MCF 10A (cell line): Measurements from ENCODE around the gene CCDC87. TPM values are rescaled to one million over a fixed set of nuclear protein-coding genes. Genes with fewer than 3 reads are reported as not detected.
"Not testable (repeated sequence)": the region's sequence is repeated elsewhere in the genome, so short reads cannot be mapped to it uniquely, and the experiment has no call there.

Experiments used
- BruUV-seq: library from RNA; stranded (reverse); fragments of 400-500 nt; replicated peaks from 2 replicates; lab custom pipeline; 2021; lab: Mats Ljungman, UMichigan
- CTCF ChIA-PET: fragments of 300-600 bp; sonication (Branson Sonifier 250); formaldehyde crosslinking; extraction: SDS; loops from one replicate; lab custom pipeline; 2021; ENCODE audit warnings: antibody characterized with exemption, inconsistent platforms; lab: Yijun Ruan, JAX
- POLR2A ChIA-PET: fragments of 300-600, 350-650 bp; sonication (Branson Sonifier 250); formaldehyde crosslinking; extraction: SDS; loops from one replicate; lab custom pipeline; 2020; ENCODE audit warnings: antibody characterized with exemption, inconsistent platforms; lab: Yijun Ruan, JAX
- DNase-seq: peaks from one replicate; pipeline ENCODE4 v3.0.0-alpha.2; 2018; ENCODE audit not compliant: unreplicated experiment
- H3K27ac Mint-ChIP-seq: one replicate; pipeline ENCODE4 v1.8.0; 2022; ENCODE audit warnings: mild to moderate bottlenecking, low read depth, mixed read lengths; ENCODE audit not compliant: unreplicated experiment
- H3K27me3 Mint-ChIP-seq: one replicate; pipeline ENCODE4 v1.8.0; 2022; ENCODE audit warnings: mixed read lengths; ENCODE audit not compliant: insufficient read depth, unreplicated experiment
- H3K36me3 Mint-ChIP-seq: one replicate; pipeline ENCODE4 v1.8.0; 2022; ENCODE audit warnings: mild to moderate bottlenecking, moderate library complexity, mixed read lengths; ENCODE audit not compliant: insufficient read depth, unreplicated experiment
- H3K4me1 Mint-ChIP-seq: one replicate; pipeline ENCODE4 v1.8.0; 2022; ENCODE audit warnings: mixed read lengths; ENCODE audit not compliant: insufficient read depth, unreplicated experiment
- H3K4me3 Mint-ChIP-seq: one replicate; pipeline ENCODE4 v1.8.0; 2022; ENCODE audit warnings: mild to moderate bottlenecking, moderate library complexity, mixed read lengths; ENCODE audit not compliant: unreplicated experiment
- H3K9me3 Mint-ChIP-seq: one replicate; pipeline ENCODE4 v1.8.0; 2022; ENCODE audit warnings: mixed read lengths; ENCODE audit not compliant: unreplicated experiment
- CTCF ChIP-seq: fragments of 200-600 bp; IDR thresholded peaks from one replicate; pipeline ENCODE4 v1.8.0; 2022; ENCODE audit warnings: antibody characterized with exemption, mild to moderate bottlenecking; ENCODE audit not compliant: unreplicated experiment
- intact Hi-C: fragments of 100-400 bp; cut with micrococcal nuclease; formaldehyde crosslinking; loops from 2 replicates; pipeline ENCODE4 v1.14.1; 2022
- total RNA-seq: library from RNA; stranded (reverse); gene quantifications from 2 replicates; pipeline ENCODE4 v1.2.3, GENCODE V29; 2022

CCDC87 gene
- total RNA-seq, 1 experiment from 2014 or later: not detected

GRCh38 chr11:66546966-66547661, 45.7 kb downstream of the CCDC87 start:
- no TSS peak for BruUV-seq
- peaks cover 15% of the 10 kb centered on the region for H3K27me3 Mint-ChIP-seq
- intact Hi-C loops: loop anchor here (1.0 kb wide), 1 partner anchor 131 kb away; no protein-coding TSS in a partner anchor
- no peak for TF ChIP-seq CTCF
- no peak for DNase-seq
- H3K4me1 Mint-ChIP-seq: peaks cover 32% of the 10 kb centered on the region
- H3K36me3 Mint-ChIP-seq: peaks cover 13% of the 10 kb centered on the region
- H3K9me3 Mint-ChIP-seq: no peaks in the 10 kb centered on the region
- H3K27ac Mint-ChIP-seq: no peak overlapping the region
- ChIA-PET POLR2A (interaction anchor here (0.6 to 2.8 kb wide), 11 partner anchors 21 to 132 kb away, joined by 3 to 33 read pairs (median 6); partner anchors contain the start of genes BBS1, CCDC87, CCS and CTSF), CTCF (no interaction called here)
- peak overlapping the region; percentile 78 for H3K4me3 Mint-ChIP-seq

- intact Hi-C loops: loop anchor here (1.0 kb wide), 1 partner anchor 132 kb away; no protein-coding TSS in a partner anchor
Observed at GRCh38 chr11:66546368-66546965, 46.4 kb downstream of the CCDC87 start, which contains the start of gene ACTN3. Gene ACTN3, plus strand, starts transcription at chr11:66546903. Its CDS starts 35 bp downstream, at chr11:66546938.

GRCh38 chr11:66545701-66546367, 47.0 kb downstream of the CCDC87 start, which contains the start of gene ZDHHC24:
Gene ZDHHC24, minus strand, starts transcription at chr11:66546048. Its CDS starts 45 bp downstream, at chr11:66546003.
- intact Hi-C loops: loop anchor here (1.0 kb wide), 1 partner anchor 132 kb away; no protein-coding TSS in a partner anchor
- BruUV-seq: no TSS peak
- H3K4me1 Mint-ChIP-seq: peaks cover 41% of the 10 kb centered on the region
- peak; percentile 98 for DNase-seq
- H3K36me3 Mint-ChIP-seq: peaks cover 16% of the 10 kb centered on the region
- peaks cover 15% of the 10 kb centered on the region for H3K27me3 Mint-ChIP-seq
- H3K4me3 Mint-ChIP-seq: peak within 1 kb of the TSS; percentile 78
- no peak for TF ChIP-seq CTCF
- ChIA-PET POLR2A (interaction anchor here (0.6 to 2.8 kb wide), 23 partner anchors 8 to 197 kb away, joined by 3 to 33 read pairs (median 5); partner anchors contain the start of genes BBS1, CCDC87, CCS and CTSF), CTCF (interaction anchor here (0.6 to 0.8 kb wide), 3 partner anchors 32 to 92 kb away, joined by 3 read pairs; no protein-coding TSS in a partner anchor)
- peak within 1 kb of the TSS; percentile 92 for H3K27ac Mint-ChIP-seq
- H3K9me3 Mint-ChIP-seq: no peaks in the 10 kb centered on the region

More at GRCh38 chr11:66546368-66546965, 46.4 kb downstream of the CCDC87 start, which contains the start of gene ACTN3:
- peaks cover 39% of the 10 kb centered on the region for H3K4me1 Mint-ChIP-seq
- peaks cover 16% of the 10 kb centered on the region for H3K36me3 Mint-ChIP-seq
- H3K27me3 Mint-ChIP-seq: peaks cover 15% of the 10 kb centered on the region
- TF ChIP-seq CTCF: no peak
- ChIA-PET POLR2A (interaction anchor here (0.6 to 2.8 kb wide), 18 partner anchors 11 to 197 kb away, joined by 3 to 33 read pairs (median 4); partner anchors contain the start of genes BBS1, CCDC87, CCS and CTSF), CTCF (interaction anchor here (0.6 kb wide), 1 partner anchor 78 kb away, joined by 3 read pairs; no protein-coding TSS in a partner anchor)
- DNase-seq: peak; percentile 33
- no peaks in the 10 kb centered on the region for H3K9me3 Mint-ChIP-seq
- no TSS peak for BruUV-seq
- peak within 1 kb of the TSS; percentile 92 for H3K27ac Mint-ChIP-seq
- H3K4me3 Mint-ChIP-seq: peak within 1 kb of the TSS; percentile 78

- peaks cover 21% of the 10 kb centered on the region for H3K36me3 Mint-ChIP-seq
Observed at GRCh38 chr11:66544952-66545351, 47.9 kb downstream of the CCDC87 start.

More at GRCh38 chr11:66544952-66545351, 47.9 kb downstream of the CCDC87 start:
- Mint-ChIP-seq H3K27me3 (peaks cover 15% of the 10 kb centered on the region), H3K4me3 (peak overlapping the region; percentile 78), H3K4me1 (peaks cover 41% of the 10 kb centered on the region), H3K27ac (peak overlapping the region; percentile 92)
- POLR2A ChIA-PET: interaction anchor here (1.0 to 2.8 kb wide), 12 partner anchors 9 to 132 kb away, joined by 3 to 33 read pairs (median 10); partner anchors contain the start of genes BBS1, CTSF, DPP3 and RBM14
- H3K9me3 Mint-ChIP-seq, DNase-seq, intact Hi-C loops: not testable (repeated sequence)
- TSS peak; percentile 80 for BruUV-seq
- CTCF ChIA-PET: interaction anchor here (0.8 kb wide), 1 partner anchor 33 kb away, joined by 3 read pairs; no protein-coding TSS in a partner anchor
